Thoracic aorta (tissue), 2 donors: ENCODE results near the gene CACNG4. TPM values are rescaled to one million over a fixed set of nuclear protein-coding genes. Genes with fewer than 3 reads are reported as not detected.

ENCODE experiments used
- ATAC-seq: fragments of 150-250 bp; one replicate; pipeline ENCODE4 v1.8.0; 2017; ENCODE audit warnings: low read depth; ENCODE audit not compliant: insufficient number of reproducible peaks, low FRiP score
- DNase-seq: peaks from one replicate; pipeline ENCODE4 v3.0.0-alpha.2; 2020; ENCODE audit warnings: low spot score
- H3K27ac ChIP-seq, 2 donors: fragments of 200-600 bp; sonication (generic); 1 replicate in 1 of 2; 2 replicates in 1 of 2; pipeline ENCODE4 v1.5.1; 2016; ENCODE audit warnings: mild to moderate bottlenecking in 2 of 2, moderate library complexity in 2 of 2
- H3K27me3 ChIP-seq: fragments of 200-600 bp; sonication (generic); replicated peaks from 2 replicates; pipeline ENCODE4 v1.6.0; 2016; ENCODE audit warnings: mild to moderate bottlenecking; ENCODE audit not compliant: insufficient read depth
- H3K36me3 ChIP-seq: fragments of 200-600 bp; sonication (generic); one replicate; pipeline ENCODE4 v1.5.1; 2016
- H3K4me1 ChIP-seq, 2 donors: fragments of 200-600 bp; sonication (generic); 1 replicate in 1 of 2; 2 replicates in 1 of 2; pipeline versions ENCODE4 v1.5.1 to v1.6.0; 2016; ENCODE audit warnings: low read depth in 2 of 2, mild to moderate bottlenecking in 1 of 2; ENCODE audit not compliant: control insufficient read depth in 1 of 2
- H3K4me3 ChIP-seq: fragments of 200-600 bp; sonication (generic); 2 replicates; pipeline ENCODE4 v1.5.1; 2016; ENCODE audit warnings: mild to moderate bottlenecking
- H3K9me3 ChIP-seq: fragments of 200-600 bp; sonication (generic); 2 replicates; pipeline ENCODE4 v1.5.1; 2016
- CTCF ChIP-seq: fragments of 200-600 bp; sonication (generic); IDR thresholded peaks from one replicate; pipeline ENCODE4 v1.5.1; 2019; ENCODE audit warnings: antibody characterized with exemption
- total RNA-seq, 2 donors: library from RNA; depleted of rRNA; stranded (reverse); fragments of >200 nt; gene quantifications; one replicate each; pipeline versions ENCODE4 v1.1.0 to v1.2.3, GENCODE V29; 2016

CACNG4 gene
- total RNA-seq, 2 donors from 2014 or later, result not detected

DNA sequence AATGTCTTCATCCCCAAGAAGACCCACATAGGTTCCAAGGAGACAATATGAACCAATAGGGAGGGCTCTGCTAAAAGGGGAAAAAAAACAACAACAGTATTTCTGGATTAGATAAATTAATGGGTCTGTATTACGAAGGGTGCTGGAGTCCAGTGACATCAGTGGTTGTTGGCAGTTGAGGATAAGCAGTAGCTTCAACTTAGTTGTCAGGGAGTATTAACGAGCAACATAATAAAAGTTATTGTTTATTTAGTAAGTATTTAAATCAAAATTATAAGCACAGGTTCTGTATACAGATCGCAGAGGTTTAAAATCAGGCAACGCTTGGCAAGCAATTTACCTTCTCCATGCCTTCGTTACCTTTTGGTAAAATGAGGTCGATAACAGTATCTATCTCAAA, 7.6 kb upstream of the CACNG4 start:
- Histone ChIP-seq H3K36me3 (no peaks in the 10 kb centered on the region), H3K27me3 (no peaks in the 10 kb centered on the region), H3K9me3 (no peaks in the 10 kb centered on the region), H3K4me3 (no peak overlapping the region), H3K27ac (no peak overlapping the region), H3K4me1 (no peaks in the 10 kb centered on the region)
- DNase-seq, result no peak
- no peak for ATAC-seq
- TF ChIP-seq CTCF, result no peak

DNA sequence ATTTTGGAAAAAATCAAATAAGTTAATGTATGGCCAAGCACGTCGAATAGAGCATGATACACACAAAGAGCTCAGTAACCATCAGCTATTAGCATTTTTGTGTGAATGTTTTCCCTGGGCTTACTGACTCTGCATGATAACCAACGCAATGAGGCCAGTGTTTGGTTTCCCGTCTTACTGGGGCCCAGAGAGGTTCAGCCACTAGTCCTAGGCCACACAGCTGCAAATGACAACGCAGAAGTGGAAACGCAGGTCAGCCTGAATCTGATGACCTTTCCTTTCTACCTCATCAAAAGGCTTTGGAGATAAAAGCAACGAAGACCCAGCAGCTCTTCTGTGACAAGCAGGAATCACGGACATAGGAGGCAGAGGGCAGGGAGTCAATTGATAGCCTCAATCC, 7.2 kb upstream of the CACNG4 start:
- Histone ChIP-seq H3K27me3 (no peaks in the 10 kb centered on the region), H3K4me1 (no peaks in the 10 kb centered on the region), H3K4me3 (no peak overlapping the region), H3K9me3 (no peaks in the 10 kb centered on the region), H3K27ac (no peak overlapping the region), H3K36me3 (no peaks in the 10 kb centered on the region)
- no peak for ATAC-seq
- TF ChIP-seq CTCF, result no peak
- no peak for DNase-seq

GRCh38 chr17:66957951-66958579, 6.4 kb upstream of the CACNG4 start:
- ATAC-seq (no peak), DNase-seq (no peak)
- no peak overlapping the region for H3K27ac ChIP-seq
- no peaks in the 10 kb centered on the region for H3K27me3 ChIP-seq
- H3K4me3 ChIP-seq, result no peak overlapping the region
- no peaks in the 10 kb centered on the region for H3K4me1 ChIP-seq
- H3K36me3 ChIP-seq, result no peaks in the 10 kb centered on the region
- TF ChIP-seq CTCF, result no peak
- no peaks in the 10 kb centered on the region for H3K9me3 ChIP-seq

GRCh38 chr17:66959641-66960375, 4.7 kb upstream of the CACNG4 start:
- no peak overlapping the region for H3K4me3 ChIP-seq
- no peak for TF ChIP-seq CTCF

DNA sequence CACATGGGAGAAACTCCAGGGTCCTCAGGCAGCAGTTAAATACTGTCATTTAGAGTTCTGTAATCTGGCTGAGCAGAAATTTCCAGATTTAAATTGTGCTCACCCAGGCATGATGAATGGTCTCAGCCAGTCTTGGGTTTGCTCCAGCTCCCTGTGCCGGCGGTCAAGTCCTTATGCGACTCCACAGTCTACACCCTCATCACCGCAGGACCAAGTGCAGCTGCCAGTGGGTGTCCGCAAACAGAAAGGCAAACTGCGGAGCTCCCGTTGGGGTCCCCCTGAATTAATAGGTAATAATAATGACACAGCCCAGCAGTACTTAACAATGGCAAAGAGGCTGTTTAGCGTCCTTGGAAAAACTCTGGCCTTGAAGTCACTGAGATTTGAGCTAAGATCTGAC, 3.9 kb upstream of the CACNG4 start:
- no peaks in the 10 kb centered on the region for H3K27me3 ChIP-seq
- TF ChIP-seq CTCF, result no peak
- H3K4me3 ChIP-seq, result no peak overlapping the region
- DNase-seq, result no peak
- no peak overlapping the region for H3K27ac ChIP-seq
- ATAC-seq, result no peak
- no peaks in the 10 kb centered on the region for H3K36me3 ChIP-seq
- peaks cover under 1 to 1% of the 10 kb centered on the region in 2 donors for H3K4me1 ChIP-seq
- H3K9me3 ChIP-seq, result no peaks in the 10 kb centered on the region

More at GRCh38 chr17:66959641-66960375, 4.7 kb upstream of the CACNG4 start:
- ATAC-seq (no peak), DNase-seq (no peak)
- no peaks in the 10 kb centered on the region for H3K36me3 ChIP-seq
- no peaks in the 10 kb centered on the region for H3K9me3 ChIP-seq
- H3K4me1 ChIP-seq, result no peaks in the 10 kb centered on the region
- H3K27me3 ChIP-seq, result no peaks in the 10 kb centered on the region
- H3K27ac ChIP-seq, result no peak overlapping the region
